ENCODE measurements around the gene CBX5.
A peak's percentile ranks its signal among the peaks of the same experiment; 100 is the strongest.
"Not testable (repeated sequence)": the region's sequence is repeated elsewhere in the genome, so short reads cannot be mapped to it uniquely, and the experiment has no call there.

Gene CBX5

DNA sequence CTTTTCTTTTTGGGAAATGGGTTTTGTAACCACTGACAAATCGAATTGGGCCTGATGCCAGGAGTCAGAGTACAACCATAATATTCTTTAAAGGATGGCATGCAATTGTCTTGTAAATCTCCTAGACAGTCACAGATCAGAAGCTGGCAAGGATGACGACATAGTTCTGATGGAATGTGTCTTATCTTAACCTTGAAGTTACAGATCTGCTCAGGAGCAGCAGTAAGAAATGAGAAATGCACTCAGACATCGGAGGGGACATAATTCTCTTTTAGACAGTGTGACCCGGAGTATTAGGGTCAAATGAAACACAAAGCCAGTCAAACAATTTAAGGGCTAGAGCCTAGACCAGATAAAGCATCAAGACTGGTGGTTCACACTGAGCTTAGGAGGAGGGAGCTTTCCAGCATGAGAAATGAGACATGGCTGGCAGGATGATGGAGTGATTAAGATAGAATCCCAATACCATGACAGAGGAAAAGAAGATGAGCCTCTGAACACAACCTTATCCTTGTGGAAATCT is 17.5 kb downstream of the CBX5 start:
- DNase-seq = peak; percentile 24

- DNase-seq = no peak
These were observed 18.0 kb downstream of the CBX5 start for GRCh38 chr12:54261815-54262402.

DNA sequence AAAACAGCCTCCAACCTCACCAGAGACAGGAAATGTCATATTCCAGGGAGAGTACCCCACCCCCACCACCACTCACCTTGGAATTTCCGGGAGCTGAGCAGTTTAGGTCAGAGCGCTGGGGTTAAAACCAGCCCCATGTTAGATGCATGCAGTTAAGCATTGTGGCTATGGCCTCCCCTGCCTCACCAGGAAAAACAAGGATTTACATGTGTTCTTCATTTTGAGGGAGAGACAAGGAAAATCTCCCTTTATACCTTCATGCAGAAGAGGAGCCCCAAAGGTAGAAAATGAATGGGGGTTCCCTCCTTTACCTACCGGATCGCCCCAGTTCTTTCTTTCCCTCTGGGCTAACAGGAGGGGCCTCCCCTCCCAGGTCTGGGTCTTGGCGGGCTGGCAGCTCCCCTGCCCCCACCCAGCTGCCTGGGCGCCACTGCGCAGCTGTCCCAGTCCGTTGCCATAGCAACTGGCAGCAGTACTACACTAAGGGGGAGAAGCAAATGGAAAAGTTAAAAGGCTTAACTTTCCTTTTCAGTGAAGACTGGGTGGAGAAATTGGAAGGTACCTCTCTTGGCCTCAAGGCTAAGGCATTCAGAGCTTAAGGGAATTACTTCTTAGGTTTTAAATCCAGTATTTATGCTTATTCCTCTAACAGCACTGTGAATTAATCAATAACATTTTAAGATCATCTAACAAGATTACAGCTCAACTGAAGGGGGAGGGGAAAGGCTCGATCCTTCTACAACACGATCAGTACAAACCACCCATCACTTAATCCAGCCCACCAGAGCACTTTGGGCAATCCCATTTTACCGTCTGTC is 20.5 kb downstream of the CBX5 start:
- peak; percentile 97 for DNase-seq

- DNase-seq = no peak
These were observed 21.7 kb downstream of the CBX5 start for GRCh38 chr12:54258201-54258681.

DNA sequence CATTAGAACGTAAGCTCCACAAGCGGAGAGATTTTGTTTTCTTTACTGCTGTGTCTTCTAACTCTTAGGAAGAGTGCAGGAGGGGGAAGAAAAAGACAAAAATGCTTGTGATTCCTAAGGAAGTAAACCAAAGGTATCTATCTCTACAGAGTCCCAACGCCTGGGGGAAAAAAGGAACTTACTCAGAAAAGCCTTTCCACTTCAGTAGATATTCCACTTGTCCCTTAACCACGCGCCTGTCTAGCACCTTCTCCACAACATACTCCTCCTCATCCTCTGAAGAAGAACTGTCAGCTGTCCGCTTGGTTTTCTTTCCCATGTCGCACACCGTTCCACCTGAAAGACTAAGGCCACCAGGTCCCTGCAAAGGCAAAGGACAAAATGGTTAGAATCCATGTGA is 22.6 kb downstream of the CBX5 start:
- no peak for DNase-seq

DNA sequence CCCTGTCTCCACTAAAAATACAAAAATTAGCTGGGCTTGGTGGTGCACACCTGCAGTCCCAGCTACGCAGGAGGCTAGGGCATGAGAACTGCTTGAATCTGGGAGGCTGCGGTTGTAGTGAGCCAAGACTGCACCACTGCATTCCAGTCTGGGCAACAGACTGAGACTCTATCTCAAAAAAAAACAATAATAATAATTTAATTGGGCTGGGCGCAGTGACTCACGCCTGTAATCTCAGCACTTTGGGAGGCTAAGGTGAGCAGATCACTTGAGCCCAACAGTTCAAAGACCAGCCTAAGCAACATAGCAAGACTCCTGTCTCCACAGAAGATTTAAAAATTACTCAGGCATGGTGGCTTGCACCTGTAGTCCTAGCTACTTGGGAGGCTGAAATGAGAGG is 26.7 kb downstream of the CBX5 start:
- DNase-seq = no peak

DNA sequence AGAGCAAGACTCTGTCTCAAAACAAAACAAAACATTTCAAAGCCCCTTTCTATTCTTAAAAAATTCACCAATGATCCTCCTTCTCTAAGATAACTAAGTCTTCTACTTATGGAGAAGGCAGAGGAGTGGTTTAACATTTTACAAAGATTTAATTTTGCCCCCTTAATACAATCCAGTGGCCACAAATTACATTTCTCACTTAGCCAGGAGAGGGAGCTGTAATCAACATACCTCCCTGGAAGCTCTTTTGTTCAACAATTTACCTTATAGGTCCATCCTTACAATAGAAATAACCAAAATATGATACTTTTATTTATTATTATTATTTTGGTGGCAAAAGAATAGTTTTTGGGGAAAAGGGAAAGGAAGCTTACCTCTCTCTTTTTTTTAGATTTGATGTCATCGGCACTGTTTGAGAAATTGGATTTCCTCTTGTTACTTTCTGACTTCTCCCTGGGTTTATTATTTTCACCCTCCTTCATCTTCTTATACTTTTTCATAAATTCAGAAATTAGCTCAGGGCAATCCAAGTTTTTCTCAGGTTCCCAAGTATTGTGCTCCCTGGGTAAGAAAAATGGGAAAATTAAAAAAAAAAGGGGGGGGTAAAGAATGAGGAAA is 28.1 kb downstream of the CBX5 start:
- DNase-seq = peak; percentile 48

DNA sequence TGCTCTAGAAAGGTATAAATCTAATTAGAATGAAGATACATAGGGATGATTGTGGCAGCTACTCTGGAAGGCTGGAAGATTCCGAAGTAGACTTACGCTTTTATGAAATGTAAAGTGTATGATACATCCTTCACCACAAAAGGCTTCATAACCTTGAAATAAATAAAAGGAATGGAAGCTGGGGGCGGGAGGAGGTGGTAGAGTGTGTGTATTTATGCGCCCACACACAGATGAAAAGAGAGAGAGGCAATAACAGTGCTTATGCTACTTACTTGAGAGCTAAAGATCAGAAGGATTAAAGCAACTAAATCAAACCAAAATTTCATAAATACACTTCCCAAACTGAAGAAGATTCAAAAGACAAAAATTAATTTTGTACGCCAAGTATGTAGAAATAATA is 30.4 kb downstream of the CBX5 start:
- no peak for DNase-seq

DNA sequence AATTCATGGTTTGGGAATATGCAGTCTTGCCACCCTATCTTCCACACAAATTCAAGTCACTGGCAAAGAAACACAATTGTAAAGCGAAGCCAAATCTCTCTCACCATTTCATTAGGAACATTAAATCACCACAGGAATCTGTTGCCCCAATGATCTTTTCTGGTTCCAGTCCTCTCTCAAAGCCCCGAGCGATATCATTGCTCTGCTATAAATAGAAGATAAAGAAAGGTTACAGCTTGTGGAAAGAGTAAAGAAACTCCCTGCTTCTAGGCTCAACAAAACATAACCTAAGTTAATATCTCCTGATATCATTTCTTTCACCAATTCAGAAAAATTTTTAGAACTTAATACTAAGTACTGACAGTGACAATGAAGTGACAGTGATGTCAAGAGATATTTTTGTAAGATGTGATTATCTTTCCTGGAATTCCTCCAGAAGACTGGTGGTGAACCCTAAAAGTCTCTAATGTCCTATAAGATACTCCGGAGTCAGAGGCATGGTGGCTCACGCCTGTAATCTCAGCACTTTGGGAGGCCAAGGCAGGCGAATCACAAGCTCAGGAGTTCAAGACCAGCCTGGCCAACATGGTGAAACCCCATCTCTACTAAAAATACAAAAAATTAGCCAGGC is 33.8 kb downstream of the CBX5 start:
- no peak for DNase-seq

GRCh38 chr12:54240971-54241588 is 38.8 kb downstream of the CBX5 start:
- DNase-seq = peak; percentile 90

DNA sequence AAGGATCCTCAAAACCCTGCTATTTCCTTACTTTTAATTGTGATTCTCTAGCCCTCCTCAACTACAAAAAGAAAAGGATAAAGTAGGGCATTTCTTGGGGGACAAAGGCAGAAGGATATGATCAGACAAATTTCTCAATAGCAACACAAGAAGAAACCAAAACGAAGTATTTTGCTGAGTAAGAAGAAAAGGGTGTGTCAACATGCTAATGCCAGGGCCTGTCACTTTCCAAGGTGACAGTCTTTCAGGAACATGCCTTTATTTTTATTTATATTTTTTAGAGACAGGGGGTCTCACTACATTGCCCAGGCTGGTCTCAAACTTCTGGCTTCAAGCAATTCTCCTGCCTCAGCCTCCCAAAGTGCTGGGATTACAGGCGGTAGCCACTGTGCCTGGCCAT is 39.8 kb downstream of the CBX5 start:
- no peak for DNase-seq

GRCh38 chr12:54239620-54240019 is 40.3 kb downstream of the CBX5 start:
- peak; percentile 78 for DNase-seq

DNA sequence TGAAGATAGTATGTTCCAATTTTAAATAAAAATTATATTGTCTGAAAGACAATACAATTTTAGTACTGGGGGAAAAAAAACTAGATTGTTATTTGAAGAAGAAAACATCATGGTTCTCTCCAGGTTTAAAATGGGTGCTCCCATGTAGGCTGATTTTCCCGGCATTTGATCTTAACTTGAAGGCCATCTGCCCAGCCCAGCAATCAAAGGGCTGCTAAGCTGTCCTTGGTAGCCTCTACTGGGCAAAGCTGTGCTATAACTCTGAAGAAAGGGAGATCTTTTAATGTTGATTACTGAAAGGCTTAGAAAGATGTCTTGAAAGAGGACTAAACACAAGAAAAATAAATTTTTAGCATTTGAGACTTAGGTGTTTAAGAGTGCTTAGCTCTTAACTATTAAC is 41.4 kb downstream of the CBX5 start:
- no peak for DNase-seq

GRCh38 chr12:54232790-54233189 is 47.1 kb downstream of the CBX5 start:
- DNase-seq = no peak

DNA sequence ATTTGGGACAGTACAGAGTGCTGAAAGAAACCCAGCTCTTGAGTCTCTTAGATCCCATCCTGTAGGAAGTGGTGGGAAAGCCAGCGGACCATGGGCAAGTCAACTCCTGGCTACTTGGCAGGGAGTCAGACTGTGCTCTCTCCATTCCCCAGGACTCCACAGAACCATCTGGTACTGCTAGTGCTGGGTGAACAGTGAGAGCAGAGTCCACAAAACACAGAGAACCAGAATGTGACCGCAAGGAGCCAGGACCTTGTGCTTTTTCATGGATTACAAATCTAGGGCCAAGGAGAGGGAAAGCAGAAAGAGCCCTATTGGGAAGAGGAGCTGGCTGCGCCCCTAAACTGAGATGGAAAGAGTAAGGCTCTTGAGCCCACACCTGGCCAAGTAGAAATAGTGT is 48.7 kb downstream of the CBX5 start:
- DNase-seq = not testable (repeated sequence)

GRCh38 chr12:54230555-54230954 is 49.4 kb downstream of the CBX5 start:
- DNase-seq = no peak

GRCh38 chr12:54229624-54230212 is 50.2 kb downstream of the CBX5 start:
- no peak for DNase-seq

- DNase-seq = peak; percentile 63
These were observed 51.5 kb downstream of the CBX5 start for GRCh38 chr12:54228471-54228870.

- DNase-seq = not testable (repeated sequence)
These were observed 52.0 kb downstream of the CBX5 start for GRCh38 chr12:54227927-54228326.

DNA sequence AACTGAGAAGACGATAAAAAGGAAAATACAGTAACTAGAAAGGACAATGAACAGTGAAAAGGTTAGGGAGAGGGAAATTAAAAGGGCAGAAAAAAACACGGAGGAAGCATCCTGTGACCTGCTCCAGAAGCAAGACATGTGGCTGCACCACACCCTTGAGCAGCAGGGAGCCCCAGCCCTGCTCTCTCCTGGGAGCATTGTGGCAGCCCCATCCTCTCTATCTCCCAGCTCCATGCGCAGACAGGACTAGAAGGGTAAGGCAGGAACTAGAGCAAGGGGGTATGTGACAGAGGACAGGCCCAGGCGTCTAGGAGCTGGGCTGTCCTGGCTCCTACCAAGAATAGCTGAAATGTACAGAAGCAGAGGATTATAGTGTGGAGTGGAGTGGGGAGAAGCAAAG is 52.5 kb downstream of the CBX5 start:
- peak; percentile 79 for DNase-seq

DNA sequence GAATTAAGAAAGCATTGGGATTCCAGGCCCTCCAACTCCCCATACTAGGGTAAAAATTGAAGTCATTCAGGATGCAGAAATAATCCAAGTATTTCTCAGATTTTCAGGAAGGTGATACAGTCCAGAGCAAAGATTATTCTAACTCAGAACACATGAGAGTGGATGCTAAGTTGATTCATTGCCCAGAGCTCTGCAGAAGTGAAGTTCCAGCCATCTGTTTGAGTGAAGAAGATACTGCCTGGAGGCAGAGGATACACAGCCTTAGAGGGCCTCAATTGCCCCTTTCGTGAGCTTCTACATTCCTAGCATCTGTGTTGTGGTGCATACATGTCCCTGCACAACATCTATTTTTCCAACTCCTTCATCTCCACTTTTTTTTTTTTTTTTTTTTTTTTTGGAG is 54.3 kb downstream of the CBX5 start:
- DNase-seq = peak; percentile 12

- DNase-seq = no peak
These were observed 57.3 kb downstream of the CBX5 start for GRCh38 chr12:54222609-54223008.
